ENCODE measurements around the gene UBE2I.

DNA sequence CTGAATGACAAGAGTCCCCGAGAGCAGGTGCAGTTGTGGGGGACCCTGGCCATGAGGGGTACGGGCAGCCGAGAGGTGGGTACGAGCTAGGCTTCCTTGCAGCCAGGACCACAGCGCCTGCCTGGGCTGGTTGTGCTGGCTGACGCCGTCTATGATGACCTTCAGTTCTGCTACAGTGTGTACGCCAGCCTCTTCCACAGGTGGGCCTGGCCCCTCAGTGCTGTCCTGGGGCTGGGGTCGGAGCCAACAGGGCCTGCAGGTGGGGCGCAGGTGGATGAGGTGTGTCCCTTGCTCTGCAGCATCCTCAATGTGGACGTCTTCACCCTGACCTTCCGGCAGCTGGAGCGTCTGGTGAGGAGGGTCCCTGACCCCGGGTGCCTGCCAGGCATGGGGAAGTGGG is 35.1 kb downstream of the UBE2I start:
- TF ChIP-seq, protein P1, sequence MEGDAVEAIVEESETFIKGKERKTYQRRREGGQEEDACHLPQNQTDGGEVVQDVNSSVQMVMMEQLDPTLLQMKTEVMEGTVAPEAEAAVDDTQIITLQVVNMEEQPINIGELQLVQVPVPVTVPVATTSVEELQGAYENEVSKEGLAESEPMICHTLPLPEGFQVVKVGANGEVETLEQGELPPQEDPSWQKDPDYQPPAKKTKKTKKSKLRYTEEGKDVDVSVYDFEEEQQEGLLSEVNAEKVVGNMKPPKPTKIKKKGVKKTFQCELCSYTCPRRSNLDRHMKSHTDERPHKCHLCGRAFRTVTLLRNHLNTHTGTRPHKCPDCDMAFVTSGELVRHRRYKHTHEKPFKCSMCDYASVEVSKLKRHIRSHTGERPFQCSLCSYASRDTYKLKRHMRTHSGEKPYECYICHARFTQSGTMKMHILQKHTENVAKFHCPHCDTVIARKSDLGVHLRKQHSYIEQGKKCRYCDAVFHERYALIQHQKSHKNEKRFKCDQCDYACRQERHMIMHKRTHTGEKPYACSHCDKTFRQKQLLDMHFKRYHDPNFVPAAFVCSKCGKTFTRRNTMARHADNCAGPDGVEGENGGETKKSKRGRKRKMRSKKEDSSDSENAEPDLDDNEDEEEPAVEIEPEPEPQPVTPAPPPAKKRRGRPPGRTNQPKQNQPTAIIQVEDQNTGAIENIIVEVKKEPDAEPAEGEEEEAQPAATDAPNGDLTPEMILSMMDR (conservative IDR thresholded peaks at IDR 0.05), result no peak
- TF ChIP-seq EZH2 (IDR thresholded peaks at IDR 0.05; ENCODE audit: low read depth), result no peak
